ENCODE measurements around the gene FFAR4.

FFAR4 gene

GRCh38 chr10:93572606-93573005 lies 6.1 kb downstream of the FFAR4 start:
- no peak for DNase-seq (ENCODE audit: low spot score)

DNA sequence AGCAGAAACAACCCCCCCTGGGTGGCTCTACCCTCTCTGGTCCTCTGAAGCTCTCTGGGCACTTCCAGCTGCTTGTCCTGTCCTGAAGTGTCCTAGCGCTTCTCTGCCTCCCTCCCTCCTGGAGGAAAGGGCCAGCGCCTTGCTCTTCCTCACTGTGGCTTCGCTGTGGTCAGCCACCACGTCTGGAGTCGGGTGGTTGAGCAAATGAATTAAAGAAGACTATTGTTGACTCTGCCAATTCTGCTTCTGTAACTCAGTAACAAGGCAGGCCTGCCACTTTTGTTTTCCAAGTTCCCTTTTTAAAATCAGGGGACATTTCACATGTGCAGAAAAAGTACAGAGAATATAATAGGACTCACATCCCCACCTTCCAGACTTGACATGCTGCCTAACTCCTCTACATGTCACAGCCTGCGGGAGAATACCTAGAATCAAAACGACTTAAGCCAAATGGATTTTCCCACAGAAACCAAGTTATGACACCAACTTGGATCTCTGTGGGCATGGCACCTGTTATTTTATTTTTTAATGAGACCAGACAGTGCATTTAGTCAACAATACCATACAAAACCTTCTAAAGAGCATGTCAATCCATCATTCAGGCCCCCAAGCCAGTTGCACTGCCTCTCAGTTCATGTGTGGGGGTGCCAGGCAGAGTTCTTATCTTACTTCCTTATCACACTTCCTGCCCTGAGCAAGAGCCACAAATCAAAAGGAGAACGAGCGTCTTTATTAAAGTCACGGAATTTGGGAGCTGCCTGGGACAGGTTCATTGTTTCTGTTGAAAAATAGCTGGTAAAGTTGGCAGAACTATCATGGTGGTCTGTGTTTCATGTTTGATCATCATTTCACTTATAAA lies 6.8 kb downstream of the FFAR4 start:
- no peak for DNase-seq (ENCODE audit: low spot score)

DNA sequence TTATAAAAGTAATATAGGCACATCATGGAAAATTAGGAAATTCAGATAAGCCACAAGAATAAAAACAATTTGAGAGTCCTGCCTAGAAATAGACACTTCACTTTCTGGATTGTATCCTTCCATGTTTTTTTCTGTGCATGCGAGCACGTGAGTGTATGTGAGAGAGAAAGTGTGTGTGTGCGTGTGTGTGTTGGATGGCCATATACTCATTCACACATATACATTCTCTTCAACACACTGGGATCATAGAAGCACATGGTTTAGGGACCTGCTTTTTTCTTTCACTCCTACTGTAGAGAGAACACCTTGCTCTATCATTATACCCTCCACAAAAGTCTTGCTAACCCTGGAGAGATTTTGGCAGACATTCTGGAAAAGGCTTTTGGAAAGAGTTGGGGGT lies 7.5 kb downstream of the FFAR4 start:
- no peak for DNase-seq (ENCODE audit: low spot score)

- no peak for DNase-seq (ENCODE audit: low spot score)
These were observed 10.4 kb downstream of the FFAR4 start for GRCh38 chr10:93576888-93577287.

GRCh38 chr10:93577565-93577964 lies 11.1 kb downstream of the FFAR4 start:
- DNase-seq (ENCODE audit: low spot score): no peak

DNA sequence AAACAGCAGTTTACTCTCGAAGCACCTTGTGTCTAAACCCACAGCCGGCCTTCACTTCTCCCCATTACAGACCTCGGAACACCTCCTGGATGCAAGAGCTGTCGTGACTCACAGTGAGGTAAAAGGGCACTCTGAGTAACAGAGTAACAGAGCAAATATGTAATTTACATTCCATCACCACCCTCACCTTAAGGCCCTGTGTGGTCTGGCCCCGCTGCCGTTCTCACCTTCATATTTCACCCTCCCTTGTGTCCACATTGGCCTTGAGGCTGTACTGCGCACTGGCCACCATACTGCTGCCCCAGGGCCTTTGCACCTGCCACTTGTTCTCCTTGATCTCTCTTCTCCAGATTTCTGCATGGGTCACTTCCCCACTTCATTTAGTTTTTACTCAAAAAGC lies 12.6 kb downstream of the FFAR4 start:
- DNase-seq (ENCODE audit: low spot score): no peak

DNA sequence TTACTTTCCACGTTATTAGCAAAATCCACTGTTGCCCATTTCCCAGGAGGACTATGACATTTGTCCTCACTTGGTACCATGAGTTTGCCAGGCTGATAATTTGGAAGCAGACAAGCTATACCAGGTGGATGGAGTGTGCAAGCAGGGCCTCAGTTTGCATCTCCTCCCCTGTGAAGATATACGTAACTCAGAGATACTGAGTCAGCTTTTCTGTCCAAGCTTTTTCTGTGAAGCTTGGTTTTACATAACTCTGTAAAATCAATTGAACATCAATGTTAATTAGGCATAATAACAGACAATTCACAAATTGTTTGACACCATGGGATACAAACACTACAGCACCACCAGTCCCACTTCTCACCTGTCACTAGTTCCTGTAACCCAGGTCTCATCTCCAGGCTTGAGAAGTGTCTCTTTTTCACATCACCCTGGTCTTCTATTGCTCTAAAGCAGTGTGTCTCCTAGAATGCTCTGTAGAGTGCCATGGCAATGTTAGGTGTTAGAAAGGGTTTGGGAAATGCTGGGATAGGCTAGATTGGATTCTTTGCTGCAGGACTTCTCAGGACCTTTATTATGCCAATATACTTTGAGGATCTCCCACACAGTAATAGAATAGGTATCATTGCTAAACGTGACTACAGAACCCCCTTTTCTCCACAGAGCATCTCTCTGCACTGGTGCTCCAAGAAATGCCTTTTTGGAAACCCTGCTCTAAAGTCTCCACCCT lies 13.7 kb downstream of the FFAR4 start:
- no peak for DNase-seq (ENCODE audit: low spot score)

DNA sequence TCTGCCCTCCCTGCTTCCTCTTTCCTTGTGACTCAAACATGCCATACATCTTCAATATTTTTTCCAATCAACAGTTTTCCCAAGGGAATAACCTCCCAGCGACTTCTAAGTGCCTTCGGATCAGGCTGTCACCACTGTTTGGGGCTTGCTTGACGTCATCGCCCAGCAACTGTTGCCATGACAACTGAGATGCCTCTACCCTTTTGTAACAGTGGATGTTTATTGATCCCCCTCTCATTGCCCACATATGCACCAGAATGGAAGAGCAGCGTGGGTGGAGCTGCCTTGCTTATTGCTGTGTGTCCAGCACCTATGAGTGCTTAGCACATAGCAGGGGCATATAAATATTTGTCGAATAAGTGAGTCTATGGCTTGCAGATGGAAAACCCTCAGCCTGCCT lies 14.4 kb downstream of the FFAR4 start:
- no peak for DNase-seq (ENCODE audit: low spot score)

GRCh38 chr10:93584445-93584844 lies 18.0 kb downstream of the FFAR4 start:
- DNase-seq (ENCODE audit: low spot score): no peak

- no peak for DNase-seq (ENCODE audit: low spot score)
These were observed 23.4 kb downstream of the FFAR4 start for GRCh38 chr10:93589648-93590562.

DNA sequence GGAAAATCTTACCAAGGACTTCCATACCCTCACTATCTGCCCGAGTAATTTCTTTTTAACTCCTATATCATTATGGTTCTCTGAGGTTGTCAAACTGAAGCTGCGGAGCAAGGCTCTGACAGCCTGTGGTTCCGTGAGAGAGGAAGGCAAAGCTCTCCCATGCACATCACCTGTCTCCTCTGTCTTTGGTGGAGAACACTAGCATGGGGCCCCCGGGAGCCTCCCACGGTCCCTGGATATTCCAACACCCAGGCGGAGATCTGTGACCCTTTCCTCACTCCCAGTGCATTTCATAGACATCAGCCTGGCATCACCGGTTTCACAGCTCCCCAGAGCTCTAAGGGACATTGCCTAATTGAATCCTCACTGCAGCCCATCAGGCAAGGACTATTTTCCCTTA lies 24.2 kb downstream of the FFAR4 start:
- no peak for DNase-seq (ENCODE audit: low spot score)

GRCh38 chr10:93591065-93591808 lies 24.8 kb downstream of the FFAR4 start:
- DNase-seq (ENCODE audit: low spot score): no peak

DNA sequence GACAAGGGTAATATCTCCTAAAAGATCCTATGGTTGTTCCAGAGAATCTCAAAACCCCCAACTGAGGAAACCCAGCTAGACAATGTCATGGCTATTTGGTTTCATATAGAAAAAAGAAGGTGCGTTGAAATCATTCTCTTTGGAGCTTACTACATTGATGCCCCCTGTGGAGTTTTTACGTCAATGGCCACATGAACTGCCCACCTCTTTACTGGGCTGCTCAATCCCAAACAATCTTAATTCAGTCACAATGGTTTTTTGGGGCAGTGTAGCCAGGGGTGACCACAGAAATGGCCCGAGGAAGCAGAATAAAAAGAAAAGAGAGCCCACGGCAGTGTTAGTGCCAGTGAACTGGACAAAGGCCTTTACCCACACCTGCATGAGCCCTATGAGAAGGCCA lies 26.8 kb downstream of the FFAR4 start:
- DNase-seq (ENCODE audit: low spot score): no peak

DNA sequence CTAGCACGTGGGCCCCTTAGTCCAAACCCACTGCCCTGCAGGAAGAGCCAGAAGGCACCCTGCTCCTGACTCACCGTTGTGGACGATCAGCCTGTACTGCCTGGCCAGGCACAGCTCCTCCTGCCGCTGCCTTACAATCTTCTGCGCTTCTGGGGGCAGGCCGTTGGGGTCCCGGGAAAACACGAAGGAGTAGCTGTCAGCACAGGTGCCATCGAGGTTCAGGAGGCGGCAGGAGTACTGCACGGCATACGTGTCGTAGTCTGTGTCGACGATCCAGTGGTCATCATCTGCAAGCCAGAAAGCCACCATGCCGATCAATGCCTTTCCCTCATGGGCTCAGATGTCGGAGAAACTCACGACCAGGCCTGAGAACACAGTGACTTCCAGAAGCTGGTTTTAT lies 27.3 kb downstream of the FFAR4 start:
- no peak for DNase-seq (ENCODE audit: low spot score)

DNA sequence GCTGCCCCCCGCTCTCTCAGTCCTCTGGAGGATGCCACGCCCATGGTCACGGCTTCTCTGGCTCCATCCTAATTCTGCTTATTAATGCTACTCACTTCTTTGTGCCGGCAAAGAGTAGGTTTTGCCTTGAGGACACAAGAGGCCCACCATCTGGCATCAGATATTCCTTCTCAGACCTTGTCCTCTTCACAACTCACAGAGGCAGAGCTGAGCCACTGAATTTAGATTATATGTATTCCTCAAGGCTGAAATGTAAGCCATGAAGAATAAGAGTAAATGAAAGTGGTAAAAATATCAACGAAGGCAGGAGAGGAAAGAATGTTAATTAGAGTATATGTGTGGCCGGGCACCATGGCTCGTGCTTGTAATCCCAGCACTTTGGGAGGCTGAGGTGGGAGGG lies 28.1 kb downstream of the FFAR4 start:
- no peak for DNase-seq (ENCODE audit: low spot score)

DNA sequence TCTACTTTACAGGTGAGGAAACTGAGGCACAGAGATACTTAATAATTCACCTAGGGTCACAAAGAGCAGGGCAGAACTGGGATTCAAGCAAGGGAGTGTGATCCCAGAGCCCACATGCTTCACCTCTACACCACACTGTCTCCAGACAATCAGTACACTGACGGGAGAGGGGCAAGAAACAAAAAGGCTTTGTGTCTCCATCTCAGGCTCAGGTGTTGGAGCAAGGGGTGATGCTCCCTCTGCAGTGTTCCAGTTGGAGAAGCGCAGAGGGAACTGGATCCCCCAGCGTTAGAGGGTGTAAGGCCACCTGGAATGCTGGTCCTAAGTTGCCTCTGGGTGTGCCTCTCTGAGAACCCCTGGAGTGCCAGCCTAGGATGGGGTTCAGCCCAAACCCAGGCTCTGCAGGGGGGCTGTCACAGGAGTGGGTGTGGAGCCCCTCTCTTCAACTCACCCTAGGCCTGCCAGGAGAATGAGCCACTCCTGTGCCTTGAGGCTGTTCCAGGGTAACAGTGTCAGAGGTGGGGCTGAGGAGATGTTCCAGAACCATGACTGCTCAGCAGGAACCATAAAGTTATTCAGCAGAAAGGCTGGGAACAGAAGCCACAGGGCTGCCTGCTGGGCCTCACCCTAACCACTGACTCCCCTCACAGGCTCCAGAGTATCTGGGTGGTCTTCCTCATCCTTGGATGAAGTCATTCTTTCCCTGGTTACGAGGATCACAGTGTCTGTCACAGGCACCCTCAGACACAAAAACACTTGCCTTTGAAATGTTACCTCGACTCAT lies 29.1 kb downstream of the FFAR4 start:
- no peak for DNase-seq (ENCODE audit: low spot score)

DNA sequence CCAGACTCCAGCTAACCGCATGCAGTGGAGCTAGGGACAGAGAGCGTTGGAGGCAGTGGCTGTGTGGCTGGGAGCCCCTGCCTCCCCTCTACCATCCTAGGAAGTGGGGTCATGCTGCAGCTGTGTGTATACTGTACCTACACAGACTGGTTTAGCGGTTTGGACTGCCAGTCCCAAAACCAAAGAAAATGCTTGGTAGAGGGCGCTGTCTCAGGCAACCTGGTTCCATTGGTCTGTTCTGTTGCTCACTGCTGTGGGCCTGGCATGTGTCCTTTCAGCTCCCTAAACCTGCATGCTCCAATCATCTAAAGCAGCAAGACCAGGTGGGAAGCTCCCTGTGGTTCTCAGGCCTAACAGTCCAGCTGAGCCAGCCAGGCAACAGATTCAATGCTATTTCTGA lies 30.1 kb downstream of the FFAR4 start:
- DNase-seq (ENCODE audit: low spot score): no peak

GRCh38 chr10:93597075-93597599 lies 30.7 kb downstream of the FFAR4 start:
- DNase-seq (ENCODE audit: low spot score): no peak

DNA sequence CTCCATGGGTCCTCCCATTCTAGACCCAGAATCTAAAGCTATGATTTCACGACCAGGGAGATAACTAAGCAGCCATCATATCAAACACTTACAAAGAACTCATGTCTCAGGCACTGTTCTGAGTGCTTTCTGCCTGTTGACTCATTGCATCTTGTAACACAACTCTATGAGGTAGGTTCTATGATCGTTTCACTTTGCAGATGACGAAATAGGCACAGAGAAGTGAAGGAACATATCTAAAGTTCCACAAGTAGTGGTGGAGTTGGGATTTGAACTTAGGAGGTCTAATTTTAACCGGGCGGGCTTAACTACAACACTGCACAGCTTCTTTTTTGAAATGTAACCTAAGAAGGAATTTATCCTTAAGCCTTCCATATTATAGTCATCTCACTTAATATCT lies 31.7 kb downstream of the FFAR4 start:
- no peak for DNase-seq (ENCODE audit: low spot score)

DNA sequence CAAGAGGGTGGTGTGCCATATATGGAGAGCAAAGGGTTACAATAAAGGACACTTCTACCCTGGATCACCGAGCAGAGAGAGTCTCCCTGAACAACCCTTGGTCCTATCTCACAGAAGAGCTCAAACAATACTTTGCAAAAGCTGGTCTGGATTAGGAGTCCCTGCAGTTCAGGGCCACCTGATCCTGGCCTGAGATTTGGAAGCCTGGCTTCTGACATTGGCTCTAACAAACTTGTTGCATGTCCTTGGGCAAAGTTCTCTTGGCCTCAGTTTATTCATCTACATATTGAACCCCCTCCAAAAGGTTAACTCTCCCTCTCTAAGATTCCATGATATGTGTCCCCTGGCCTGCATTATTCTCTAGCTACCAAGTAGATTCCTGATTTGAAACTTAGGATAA lies 32.9 kb downstream of the FFAR4 start:
- DNase-seq (ENCODE audit: low spot score): no peak

DNA sequence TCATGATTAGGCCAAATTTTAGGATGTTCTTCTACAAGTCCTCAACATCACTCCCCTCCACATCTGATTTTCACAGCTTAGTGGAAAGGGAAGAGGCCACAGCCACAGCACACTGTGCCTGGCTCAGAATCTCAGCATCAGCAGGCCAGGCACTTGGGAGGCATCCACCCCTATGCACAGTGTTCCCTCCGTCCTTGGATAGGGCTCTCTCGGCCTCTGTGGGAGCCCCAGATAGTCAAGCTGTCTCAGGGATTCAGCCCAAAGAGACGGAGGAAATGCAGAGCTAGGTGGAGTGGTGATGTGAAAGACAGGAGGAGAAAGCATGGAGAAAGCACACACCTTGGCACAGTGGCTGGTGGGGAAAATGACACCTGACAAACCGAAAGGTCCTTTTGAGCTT lies 33.3 kb downstream of the FFAR4 start:
- DNase-seq (ENCODE audit: low spot score): no peak

Measured in CD4-positive, alpha-beta T cell treated with Interleukin-6 at 100 ng/mL for 8 hours (primary cell).